Measurements from ENCODE around the gene MEIOC. TPM values are rescaled to one million over a fixed set of nuclear protein-coding genes. Genes with fewer than 3 reads are reported as not detected.

Gene MEIOC
- total and polyA plus RNA-seq, 2 of the 8 experiments (the other 6 are each of a cell fraction or from before 2014, with no cell fraction given), result 4.2 to 4.8 TPM

DNA sequence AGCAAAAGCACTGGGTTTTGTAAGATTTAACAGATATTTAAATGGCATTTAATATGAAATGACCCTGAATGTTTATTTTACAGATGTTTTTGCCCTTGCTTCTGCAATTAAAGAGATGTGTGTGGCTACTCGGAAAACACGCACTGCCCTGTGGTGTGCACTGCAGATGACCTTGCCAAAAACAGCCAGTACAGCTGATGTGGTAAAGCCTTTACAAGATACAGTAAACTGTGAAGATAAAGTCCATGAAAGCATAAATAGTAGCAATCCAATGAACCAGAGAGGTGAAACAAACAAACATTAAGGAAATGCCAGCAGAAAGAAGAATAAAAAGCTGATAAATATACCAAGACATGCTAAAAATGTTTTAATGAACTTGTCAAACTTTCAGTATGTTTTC, 17.6 kb downstream of the MEIOC start:
- Histone ChIP-seq H3K79me2 (ENCODE audit: control insufficient read depth in 1 of 2, insufficient read depth in 2 of 2, low read length in 2 of 2) (no peaks in the 10 kb centered on the region), H3K4me1 (replicated peaks in 1 of 4; ENCODE audit: control insufficient read depth in 3 of 4, insufficient read depth in 4 of 4, low read length in 3 of 4) (no peaks in the 10 kb centered on the region), H3K27me3 (replicated peaks in 1 of 4; ENCODE audit: control insufficient read depth in 3 of 4, extremely low read depth in 1 of 4, insufficient read depth in 3 of 4, low read length in 3 of 4) (no peaks in the 10 kb centered on the region), H3K36me3 (ENCODE audit: control insufficient read depth in 2 of 4, insufficient read depth in 4 of 4, low read length in 3 of 4) (peaks cover 0 to 12% (median 1%) of the 10 kb centered on the region in 4 experiments; a peak in 5 of 8 replicates), H3K18ac (ENCODE audit: extremely low read depth, low read length) (no peak overlapping the region), H3K56ac (replicated peaks; ENCODE audit: insufficient read length, low read depth, low read length) (no peak overlapping the region), H3K9me3 (ENCODE audit: insufficient read depth in 2 of 2, low read depth in 1 of 2, low read length in 1 of 2) (no peaks in the 10 kb centered on the region), H2BK12ac (ENCODE audit: low read depth, low read length) (no peak overlapping the region), H2BK20ac (ENCODE audit: low read length) (no peak overlapping the region), H3K23me2 (ENCODE audit: low read depth, low read length) (no peaks in the 10 kb centered on the region), H4K20me1 (replicated peaks in 1 of 2; ENCODE audit: control insufficient read depth in 1 of 2, insufficient read depth in 2 of 2, low read length in 2 of 2) (no peaks in the 10 kb centered on the region), H4K8ac (ENCODE audit: extremely low read depth, insufficient read depth, low read length) (no peak overlapping the region), H3K14ac (ENCODE audit: insufficient read length) (no peak overlapping the region), H4K91ac (replicated peaks; ENCODE audit: insufficient read length, low read length) (no peak overlapping the region), H3K27ac (ENCODE audit: low read depth, low read length) (no peak overlapping the region), H2BK120ac (replicated peaks; ENCODE audit: low read depth, low read length) (no peak overlapping the region), H2AK5ac (ENCODE audit: low read depth, low read length) (no peak overlapping the region), H3K9ac (replicated peaks in 1 of 4; ENCODE audit: extremely low read depth in 1 of 4, low read depth in 3 of 4, low read length in 3 of 4) (no peak overlapping the region), H2BK15ac (ENCODE audit: low read length) (no peak overlapping the region), H3K4me3 (ENCODE audit: extremely low read depth in 1 of 4, insufficient read depth in 2 of 4, low read depth in 3 of 4, low read length in 4 of 4) (no peak overlapping the region), H3K23ac (ENCODE audit: insufficient read length) (no peak overlapping the region), H4K5ac (ENCODE audit: insufficient read length, low read depth, low read length) (no peak overlapping the region), H2AFZ (ENCODE audit: low read length) (no peak overlapping the region), H3K79me1 (ENCODE audit: low read depth, low read length) (no peaks in the 10 kb centered on the region), H2BK5ac (ENCODE audit: low read depth, low read length) (no peak overlapping the region), H3K4ac (replicated peaks; ENCODE audit: insufficient read length, low read depth, low read length) (no peak overlapping the region), H3K4me2 (ENCODE audit: insufficient read depth in 1 of 2, low read depth in 2 of 2, low read length in 2 of 2) (no peak overlapping the region)
- FAIRE-seq (no peak), DNase-seq (ENCODE audit: low read depth in 1 of 2, low spot score in 2 of 2) (no peak)
- POLR2A ChIA-PET (ENCODE audit: partially characterized antibody), result interaction anchor here (0.6 to 1.6 kb wide), 2 partner anchors 12 to 367 kb away, joined by 3 read pairs; no protein-coding TSS in a partner anchor
- 95% methylated on average over 2 of the region's 2 CpGs; no CpG with 5 or more reads in 1 of the 2 experiments for WGBS, 2 experiments (ENCODE audit: extremely low coverage in 1 of 2, insufficient coverage in 1 of 2, insufficient read length in 1 of 2, insufficient replicate concordance in 2 of 2, low coverage in 1 of 2, low lambda C conversion rate in 2 of 2, missing lambda C conversion rate in 1 of 2)
- CTCF ChIA-PET (ENCODE audit: partially characterized antibody), result no interaction called here
- TF ChIP-seq NRF1 (IDR thresholded peaks at IDR 0.05; ENCODE audit: low read depth, low read length), result no peak
- no peak for TF ChIP-seq ZNF274 (IDR thresholded peaks at IDR 0.05; ENCODE audit: borderline replicate concordance, extremely low read depth, low read length)
- TF ChIP-seq POU5F1 (IDR thresholded peaks at IDR 0.05; ENCODE audit: low read depth, low read length), result no peak
- no peak for TF ChIP-seq CHD1 (IDR thresholded peaks at IDR 0.05; ENCODE audit: low read depth, low read length)
- no peak for TF ChIP-seq JUN (IDR thresholded peaks at IDR 0.05; ENCODE audit: low read depth, low read length)
- TF ChIP-seq SUZ12 (IDR thresholded peaks at IDR 0.05; ENCODE audit: low read length), result no peak
- no peak for TF ChIP-seq POLR2AphosphoS5 (IDR thresholded peaks at IDR 0.05; ENCODE audit: low read depth, low read length)
- TF ChIP-seq BACH1 (IDR thresholded peaks at IDR 0.05; ENCODE audit: low read length), result no peak
- no peak for TF ChIP-seq TAF7 (optimal IDR thresholded peaks at IDR 0.05; ENCODE audit: borderline replicate concordance, low read depth, low read length)
- no peak for TF ChIP-seq KDM4A (IDR thresholded peaks at IDR 0.05; ENCODE audit: low read depth, low read length, severe bottlenecking)
- TF ChIP-seq EGR1 (IDR thresholded peaks at IDR 0.05; ENCODE audit: borderline replicate concordance, low read depth, low read length), result no peak
- TF ChIP-seq SP1 (IDR thresholded peaks at IDR 0.05; ENCODE audit: low read depth, low read length), result no peak
- TF ChIP-seq EP300 (IDR thresholded peaks at IDR 0.05; ENCODE audit: borderline replicate concordance in 1 of 2, low read depth in 2 of 2, low read length in 2 of 2), result no peak
- no peak for TF ChIP-seq ASH2L (IDR thresholded peaks at IDR 0.05; ENCODE audit: low read length)

Measured in H1 (cell line).